ENCODE measurements around the gene MRPS27. TPM values are rescaled to one million over a fixed set of nuclear protein-coding genes. Genes with fewer than 3 reads are reported as not detected.

The MRPS27 gene
- total and polyA plus RNA-seq, 2 donors from 2014 or later, result 40.0 to 50.8 TPM

GRCh38 chr5:72268753-72269410, 51.2 kb downstream of the MRPS27 start:
- peak; percentile 12 for TF ChIP-seq CTCF (IDR thresholded peaks at IDR 0.05; ENCODE audit: borderline replicate concordance, extremely low read depth, insufficient read depth)
- FAIRE-seq (no peak), DNase-seq (peak in 2 of 5 donors; percentile 23 to 53)
- Histone ChIP-seq H3K4me3 (ENCODE audit: low read length in 3 of 3) (no peak overlapping the region), H3K9me3 (ENCODE audit: control insufficient read depth in 2 of 3, insufficient read depth in 1 of 3, low read length in 3 of 3) (no peaks in the 10 kb centered on the region), H3K9ac (ENCODE audit: low read length in 3 of 3) (no peak overlapping the region), H3K27ac (ENCODE audit: low read depth in 2 of 2, low read length in 2 of 2) (no peak overlapping the region), H3K27me3 (ENCODE audit: control insufficient read depth, insufficient read depth, low read length) (no peaks in the 10 kb centered on the region), H3K36me3 (ENCODE audit: control insufficient read depth in 2 of 3, insufficient read depth in 3 of 3, low read length in 3 of 3) (no peaks in the 10 kb centered on the region), H3K4me1 (ENCODE audit: control insufficient read depth in 2 of 3, insufficient read depth in 2 of 3, low read depth in 1 of 3, low read length in 3 of 3) (peaks cover 0 to 4% (median 0%) of the 10 kb centered on the region in 3 donors)
- intact Hi-C loops (cut with DNase I), result no loop called here

GRCh38 chr5:72268260-72268659, 51.8 kb downstream of the MRPS27 start:
- peaks cover 0 to 4% (median 0%) of the 10 kb centered on the region in 3 donors for H3K4me1 ChIP-seq (ENCODE audit: control insufficient read depth in 2 of 3, insufficient read depth in 2 of 3, low read depth in 1 of 3, low read length in 3 of 3)
- no peak overlapping the region for H3K4me3 ChIP-seq (ENCODE audit: low read length in 3 of 3)
- H3K9me3 ChIP-seq (ENCODE audit: control insufficient read depth in 2 of 3, insufficient read depth in 1 of 3, low read length in 3 of 3), result no peaks in the 10 kb centered on the region
- H3K36me3 ChIP-seq (ENCODE audit: control insufficient read depth in 2 of 3, insufficient read depth in 3 of 3, low read length in 3 of 3), result no peaks in the 10 kb centered on the region
- no peak for TF ChIP-seq CTCF (IDR thresholded peaks at IDR 0.05; ENCODE audit: borderline replicate concordance, extremely low read depth, insufficient read depth)
- intact Hi-C loops (cut with DNase I), result no loop called here
- no peak for DNase-seq
- no peak for FAIRE-seq
- H3K27me3 ChIP-seq (ENCODE audit: control insufficient read depth, insufficient read depth, low read length), result no peaks in the 10 kb centered on the region
- H3K9ac ChIP-seq (ENCODE audit: low read length in 3 of 3), result no peak overlapping the region
- no peak overlapping the region for H3K27ac ChIP-seq (ENCODE audit: low read depth in 2 of 2, low read length in 2 of 2)

- FAIRE-seq, result no peak
- peaks cover 0 to 4% (median 0%) of the 10 kb centered on the region in 3 donors for H3K4me1 ChIP-seq (ENCODE audit: control insufficient read depth in 2 of 3, insufficient read depth in 2 of 3, low read depth in 1 of 3, low read length in 3 of 3)
- intact Hi-C loops (cut with DNase I), result no loop called here
Observed at GRCh38 chr5:72267685-72268084, 52.4 kb downstream of the MRPS27 start.

More at GRCh38 chr5:72267685-72268084, 52.4 kb downstream of the MRPS27 start:
- H3K4me3 ChIP-seq (ENCODE audit: low read length in 3 of 3), result no peak overlapping the region
- DNase-seq, result no peak
- H3K9ac ChIP-seq (ENCODE audit: low read length in 3 of 3), result no peak overlapping the region
- H3K27me3 ChIP-seq (ENCODE audit: control insufficient read depth, insufficient read depth, low read length), result no peaks in the 10 kb centered on the region
- TF ChIP-seq CTCF (IDR thresholded peaks at IDR 0.05; ENCODE audit: borderline replicate concordance, extremely low read depth, insufficient read depth), result no peak
- H3K27ac ChIP-seq (ENCODE audit: low read depth in 2 of 2, low read length in 2 of 2), result no peak overlapping the region
- no peaks in the 10 kb centered on the region for H3K9me3 ChIP-seq (ENCODE audit: control insufficient read depth in 2 of 3, insufficient read depth in 1 of 3, low read length in 3 of 3)
- no peaks in the 10 kb centered on the region for H3K36me3 ChIP-seq (ENCODE audit: control insufficient read depth in 2 of 3, insufficient read depth in 3 of 3, low read length in 3 of 3)
